Mononuclear cell (primary cell): ENCODE data around the gene CYTH4. TPM values are rescaled to one million over a fixed set of nuclear protein-coding genes. Genes with fewer than 3 reads are reported as not detected.

Experiments
- H3K27me3 ChIP-seq: 2 replicates; pipeline ENCODE4 v1.6.0; 2011; ENCODE audit warnings: low read length, control low read depth; ENCODE audit not compliant: insufficient read depth
- H3K4me1 ChIP-seq: 2 replicates; pipeline ENCODE4 v1.5.1; 2011; ENCODE audit warnings: mild to moderate bottlenecking, low read length, control low read depth; ENCODE audit not compliant: insufficient read depth
- H3K4me3 ChIP-seq: 2 replicates; pipeline ENCODE4 v1.5.1; 2011; ENCODE audit warnings: mild to moderate bottlenecking, low read length, moderate library complexity
- H3K9me3 ChIP-seq: 2 replicates; pipeline ENCODE4 v1.5.1; 2011; ENCODE audit warnings: low read depth, mild to moderate bottlenecking, control low read depth, low read length
- total RNA-seq: library from RNA; depleted of rRNA; stranded (reverse); fragments of >200 nt; gene quantifications from one replicate; pipeline ENCODE4 v1.2.3, GENCODE V29; 2012

CYTH4 gene
- total RNA-seq, 1 donor, result 124 TPM

DNA sequence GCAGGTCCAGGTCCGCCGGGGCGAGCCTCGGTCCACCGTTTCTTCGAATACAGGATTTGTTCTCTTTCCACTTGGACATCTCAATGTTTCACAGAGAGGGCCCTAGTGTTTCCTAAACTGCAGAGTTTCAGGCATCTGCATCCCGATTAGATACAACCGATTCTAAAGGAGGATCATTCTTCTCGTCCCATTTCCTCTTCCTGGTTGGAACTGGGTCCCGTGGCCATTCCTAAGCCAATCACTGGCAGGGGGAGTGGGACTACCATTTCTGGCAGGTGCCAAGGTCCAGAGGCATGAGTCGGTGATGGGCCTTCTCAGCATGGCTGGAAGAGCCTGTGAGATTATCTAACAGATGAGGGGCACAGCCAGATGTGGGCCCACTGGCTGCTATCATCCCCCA lies 76.1 kb downstream of the CYTH4 start:
- no peaks in the 10 kb centered on the region for H3K27me3 ChIP-seq
- H3K4me3 ChIP-seq, result no peak overlapping the region
- no peaks in the 10 kb centered on the region for H3K4me1 ChIP-seq
- H3K9me3 ChIP-seq, result no peaks in the 10 kb centered on the region

DNA sequence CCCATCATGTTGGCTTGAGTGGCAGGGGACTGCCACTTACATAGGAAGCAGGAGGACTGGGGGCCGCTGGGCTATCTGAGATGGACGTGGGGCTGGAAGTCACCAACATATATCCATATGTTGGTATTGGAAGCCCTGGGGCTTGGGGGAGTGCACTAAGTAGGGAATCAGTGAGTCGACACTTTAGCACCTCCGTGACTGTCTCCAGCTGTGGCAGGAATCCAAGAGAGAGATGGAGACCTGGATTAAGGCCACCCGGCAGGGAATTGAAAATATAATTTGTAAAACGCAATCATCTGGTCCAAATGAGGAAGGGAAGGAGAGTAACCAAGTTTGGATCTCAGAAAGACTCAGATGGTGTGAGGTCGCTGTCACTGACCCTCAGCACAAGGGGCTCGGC lies 76.6 kb downstream of the CYTH4 start:
- no peaks in the 10 kb centered on the region for H3K9me3 ChIP-seq
- no peaks in the 10 kb centered on the region for H3K27me3 ChIP-seq
- no peak overlapping the region for H3K4me3 ChIP-seq
- no peaks in the 10 kb centered on the region for H3K4me1 ChIP-seq

DNA sequence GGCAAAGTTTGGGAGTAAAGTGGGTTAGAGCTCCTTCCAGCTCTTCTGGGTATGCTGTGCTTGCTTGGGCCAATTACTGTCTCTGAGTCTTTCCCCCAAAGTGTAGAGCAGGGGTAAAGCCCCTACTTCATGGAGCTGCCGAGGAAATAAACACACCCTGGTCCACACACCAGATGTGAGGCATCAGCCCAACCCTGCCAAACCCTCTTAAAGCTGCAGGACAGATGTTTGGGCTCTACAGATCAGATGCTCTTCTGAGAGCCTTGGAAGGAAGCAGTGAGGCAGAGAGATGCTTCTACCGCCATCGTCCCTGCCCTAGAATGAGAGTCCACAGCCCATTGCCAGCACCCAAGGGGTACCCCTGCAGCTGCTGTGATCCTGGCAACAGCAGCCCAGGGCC lies 80.3 kb downstream of the CYTH4 start:
- no peaks in the 10 kb centered on the region for H3K27me3 ChIP-seq
- no peak overlapping the region for H3K4me3 ChIP-seq
- H3K4me1 ChIP-seq, result peaks cover 9% of the 10 kb centered on the region
- no peaks in the 10 kb centered on the region for H3K9me3 ChIP-seq

DNA sequence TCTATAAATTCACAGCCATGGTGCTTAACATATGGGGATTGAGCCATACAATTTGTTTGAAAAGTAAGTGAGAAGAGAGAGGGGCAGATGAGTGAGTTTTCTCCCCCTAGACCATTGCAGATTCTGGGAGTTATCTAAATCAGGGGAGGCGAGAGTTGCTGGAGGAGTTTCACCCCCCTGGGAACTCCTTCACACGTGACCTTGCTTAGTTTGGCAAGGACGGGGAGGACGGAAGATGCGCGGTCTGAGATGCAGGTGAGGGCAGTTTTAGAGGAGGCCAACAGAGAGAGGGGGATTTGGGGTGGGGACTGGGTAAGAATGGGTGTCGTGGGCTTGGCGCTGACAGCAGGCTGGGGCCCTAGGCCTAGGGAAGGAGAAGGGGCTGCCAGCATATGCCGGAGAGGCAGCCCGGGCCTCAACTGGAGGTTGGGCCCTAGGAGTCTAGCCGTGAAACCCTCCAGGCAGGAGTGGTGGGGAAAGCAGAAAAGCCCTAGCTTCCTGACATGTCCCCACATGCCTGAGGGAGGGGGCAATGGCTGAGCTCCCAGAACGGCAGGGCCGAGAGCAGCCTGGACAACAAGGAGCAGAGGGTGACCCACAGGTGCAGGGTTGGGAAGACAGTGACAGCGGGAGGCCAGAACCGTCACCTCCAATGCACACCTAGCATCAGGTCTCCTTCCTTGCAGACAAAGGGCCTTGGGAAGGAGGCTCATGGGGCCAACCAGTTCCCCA lies 81.1 kb downstream of the CYTH4 start:
- peaks cover 9% of the 10 kb centered on the region for H3K4me1 ChIP-seq
- H3K9me3 ChIP-seq, result no peaks in the 10 kb centered on the region
- H3K27me3 ChIP-seq, result no peaks in the 10 kb centered on the region
- no peak overlapping the region for H3K4me3 ChIP-seq

Other genes starting within 250 kb of the CYTH4 start
- gene KCTD17, start 230.8 kb upstream of the CYTH4 start, total RNA-seq, result 10.0 TPM
- gene TMPRSS6, start 172.8 kb upstream of the CYTH4 start, total RNA-seq, result under 0.01 TPM
- gene IL2RB, start 132.6 kb upstream of the CYTH4 start, total RNA-seq, result 26.9 TPM
- gene C1QTNF6, start 94.3 kb upstream of the CYTH4 start, total RNA-seq, result 1.4 TPM
- gene SSTR3, start 70.0 kb upstream of the CYTH4 start, total RNA-seq, result 2.4 TPM
- gene RAC2, start 38.2 kb upstream of the CYTH4 start, total RNA-seq, result 107 TPM
- gene ELFN2, start 145.0 kb downstream of the CYTH4 start, total RNA-seq, result under 0.01 TPM
- gene MFNG, start 203.9 kb downstream of the CYTH4 start, total RNA-seq, result 77.0 TPM
- gene CARD10, start 236.9 kb downstream of the CYTH4 start, total RNA-seq, result not detected